Suprapubic skin (tissue), 4 donors: ENCODE results near the gene ZNF823. TPM values are rescaled to one million over a fixed set of nuclear protein-coding genes. Genes with fewer than 3 reads are reported as not detected.
"Not testable (repeated sequence)": the region's sequence is repeated elsewhere in the genome, so short reads cannot be mapped to it uniquely, and the experiment has no call there.

Source experiments
- DNase-seq, 2 donors: peaks; one replicate each; pipeline ENCODE4 v3.0.0-alpha.2; 2019; ENCODE audit warnings: low spot score in 2 of 2
- H3K27ac ChIP-seq: fragments of 200-600 bp; sonication (generic); one replicate; pipeline ENCODE4 v1.5.1; 2019
- H3K27me3 ChIP-seq: fragments of 200-600 bp; sonication (generic); one replicate; pipeline ENCODE4 v1.5.1; 2019
- H3K36me3 ChIP-seq: fragments of 200-600 bp; sonication (generic); one replicate; pipeline ENCODE4 v1.5.1; 2019
- H3K4me1 ChIP-seq: fragments of 200-600 bp; sonication (generic); one replicate; pipeline ENCODE4 v1.5.1; 2019
- H3K4me3 ChIP-seq: fragments of 200-600 bp; sonication (generic); one replicate; pipeline ENCODE4 v1.5.1; 2019; ENCODE audit warnings: mild to moderate bottlenecking
- H3K9me3 ChIP-seq: fragments of 200-600 bp; sonication (generic); one replicate; pipeline ENCODE4 v1.5.1; 2019
- EP300 ChIP-seq: sonication (generic); formaldehyde crosslinking; IDR thresholded peaks from one replicate; pipeline ENCODE4 v1.6.1; 2017; ENCODE audit warnings: antibody characterized with exemption
- POLR2A ChIP-seq, 2 donors: fragments of 450-650 bp; IDR thresholded peaks; one replicate each; pipeline ENCODE4 v1.6.1; 2017; ENCODE audit warnings: antibody characterized with exemption in 2 of 2, mild to moderate bottlenecking in 2 of 2, moderate library complexity in 2 of 2
- POLR2AphosphoS5 ChIP-seq, 3 donors: sonication (generic); formaldehyde crosslinking; IDR thresholded peaks; one replicate each; pipeline ENCODE4 v1.6.1; 2017; ENCODE audit warnings: antibody characterized with exemption in 3 of 3
- WGBS: methylation state at CpG from one replicate; pipeline ENCODE4 v1.1.5; 2018; 5-methylcytosine and 5-hydroxymethylcytosine counted together
- total RNA-seq, 4 donors: library from RNA; depleted of rRNA; stranded (reverse); fragments of >200 nt; gene quantifications; one replicate each; pipeline ENCODE4 v1.1.0, GENCODE V29; 2016
- TF ChIP-seq, protein P1 (sequence below), 2 donors: fragments of 200-600 bp in 1 of 2; fragments of 450-650 bp in 1 of 2; sonication (generic) in 1 of 2; IDR thresholded peaks; one replicate each; pipeline ENCODE4 v1.5.1; 2016 to 2019; ENCODE audit warnings: antibody characterized with exemption in 2 of 2, mild to moderate bottlenecking in 1 of 2, moderate library complexity in 1 of 2

ZNF823 gene
- total RNA-seq, 4 donors from 2014 or later: 6.8 to 12.3 (median 10.1) TPM

- peaks cover 3% of the 10 kb centered on the region for H3K27me3 ChIP-seq
- no peak overlapping the region for H3K27ac ChIP-seq
- DNase-seq: no peak
- 89% methylated on average over 1 of the region's 1 CpG for WGBS
- H3K9me3 ChIP-seq: peaks cover 24% of the 10 kb centered on the region
- H3K4me3 ChIP-seq: no peak overlapping the region
- TF ChIP-seq, protein P1, sequence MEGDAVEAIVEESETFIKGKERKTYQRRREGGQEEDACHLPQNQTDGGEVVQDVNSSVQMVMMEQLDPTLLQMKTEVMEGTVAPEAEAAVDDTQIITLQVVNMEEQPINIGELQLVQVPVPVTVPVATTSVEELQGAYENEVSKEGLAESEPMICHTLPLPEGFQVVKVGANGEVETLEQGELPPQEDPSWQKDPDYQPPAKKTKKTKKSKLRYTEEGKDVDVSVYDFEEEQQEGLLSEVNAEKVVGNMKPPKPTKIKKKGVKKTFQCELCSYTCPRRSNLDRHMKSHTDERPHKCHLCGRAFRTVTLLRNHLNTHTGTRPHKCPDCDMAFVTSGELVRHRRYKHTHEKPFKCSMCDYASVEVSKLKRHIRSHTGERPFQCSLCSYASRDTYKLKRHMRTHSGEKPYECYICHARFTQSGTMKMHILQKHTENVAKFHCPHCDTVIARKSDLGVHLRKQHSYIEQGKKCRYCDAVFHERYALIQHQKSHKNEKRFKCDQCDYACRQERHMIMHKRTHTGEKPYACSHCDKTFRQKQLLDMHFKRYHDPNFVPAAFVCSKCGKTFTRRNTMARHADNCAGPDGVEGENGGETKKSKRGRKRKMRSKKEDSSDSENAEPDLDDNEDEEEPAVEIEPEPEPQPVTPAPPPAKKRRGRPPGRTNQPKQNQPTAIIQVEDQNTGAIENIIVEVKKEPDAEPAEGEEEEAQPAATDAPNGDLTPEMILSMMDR (IDR thresholded peaks at IDR 0.05): no peak
- TF ChIP-seq POLR2AphosphoS5 (IDR thresholded peaks at IDR 0.05): no peak
- TF ChIP-seq POLR2A (IDR thresholded peaks at IDR 0.05): no peak
- TF ChIP-seq EP300: no peak
- no peaks in the 10 kb centered on the region for H3K36me3 ChIP-seq
- peaks cover 10% of the 10 kb centered on the region for H3K4me1 ChIP-seq
Measured at GRCh38 chr19:11678504-11678903, 60.2 kb downstream of the ZNF823 start.

DNA sequence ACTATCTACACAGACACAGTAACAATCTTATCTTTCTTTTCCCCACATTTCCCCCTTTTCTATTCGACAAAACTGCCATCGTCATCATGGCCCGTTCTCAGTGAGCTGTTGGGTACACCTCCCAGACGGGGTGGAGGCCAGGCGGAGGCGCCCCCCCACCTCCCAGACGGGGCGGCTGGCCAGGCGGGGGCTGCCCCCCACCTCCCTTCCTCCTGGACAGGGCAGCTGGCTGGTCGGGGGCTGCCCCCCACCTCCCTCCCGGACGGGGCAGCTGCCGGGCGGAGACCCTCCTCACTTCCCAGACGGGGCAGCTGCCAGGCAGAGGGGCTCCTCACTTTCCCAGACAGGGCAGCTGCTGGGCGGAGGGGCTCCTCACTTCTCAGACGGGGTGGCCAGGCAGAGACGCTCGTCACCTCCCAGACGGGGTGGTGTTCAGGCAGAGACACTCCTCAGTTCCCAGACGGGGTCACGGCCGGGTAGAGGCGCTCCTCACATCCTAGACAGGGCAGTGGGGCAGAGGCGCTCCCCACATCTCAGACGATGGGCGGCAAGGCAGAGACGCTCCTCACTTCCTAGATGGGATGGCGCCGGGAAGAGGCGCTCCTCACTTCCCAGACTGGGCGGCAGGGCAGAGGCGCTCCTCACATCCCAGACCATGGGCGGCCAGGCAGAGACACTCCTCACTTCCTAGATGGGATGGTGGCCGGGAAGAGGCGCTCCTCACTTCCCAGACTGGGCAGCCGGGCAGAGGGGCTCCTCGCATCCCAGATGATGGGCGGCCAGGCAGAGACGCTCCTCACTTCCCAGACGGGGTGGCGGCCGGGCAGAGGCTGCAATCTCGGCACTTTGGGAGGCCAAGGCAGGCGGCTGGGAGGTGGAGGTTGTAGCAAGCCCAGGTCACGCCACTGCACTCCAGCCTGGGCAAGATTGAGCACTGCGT is 61.8 kb downstream of the ZNF823 start:
- H3K36me3 ChIP-seq, H3K27ac ChIP-seq, DNase-seq, H3K27me3 ChIP-seq, H3K4me3 ChIP-seq: not testable (repeated sequence)
- H3K9me3 ChIP-seq: peaks cover 24% of the 10 kb centered on the region
- peaks cover 12% of the 10 kb centered on the region for H3K4me1 ChIP-seq
- 96% methylated on average over 8 of the region's 47 CpGs for WGBS

GRCh38 chr19:11675569-11675968 is 63.2 kb downstream of the ZNF823 start:
- DNase-seq: no peak
- no peak overlapping the region for H3K4me3 ChIP-seq
- peaks cover 3% of the 10 kb centered on the region for H3K27me3 ChIP-seq
- H3K9me3 ChIP-seq: peaks cover 15% of the 10 kb centered on the region
- TF ChIP-seq, protein P1 (IDR thresholded peaks at IDR 0.05): no peak
- TF ChIP-seq POLR2A (IDR thresholded peaks at IDR 0.05): no peak
- TF ChIP-seq EP300: no peak
- TF ChIP-seq POLR2AphosphoS5 (IDR thresholded peaks at IDR 0.05): no peak
- H3K4me1 ChIP-seq: peaks cover 12% of the 10 kb centered on the region
- WGBS: 94% methylated on average over 6 of the region's 6 CpGs
- no peak overlapping the region for H3K27ac ChIP-seq
- no peaks in the 10 kb centered on the region for H3K36me3 ChIP-seq

GRCh38 chr19:11674067-11674492 is 64.7 kb downstream of the ZNF823 start:
- Histone ChIP-seq H3K4me1 (peaks cover 12% of the 10 kb centered on the region), H3K27ac (no peak overlapping the region), H3K27me3 (peaks cover 3% of the 10 kb centered on the region), H3K9me3 (peaks cover 6% of the 10 kb centered on the region), H3K4me3 (peak overlapping the region; percentile 47), H3K36me3 (no peaks in the 10 kb centered on the region)
- no CpG with 5 or more reads among the region's 26 CpGs for WGBS
- DNase-seq: no peak
- no peak for TF ChIP-seq POLR2A (IDR thresholded peaks at IDR 0.05)
- no peak for TF ChIP-seq POLR2AphosphoS5 (IDR thresholded peaks at IDR 0.05)
- TF ChIP-seq, protein P1 (IDR thresholded peaks at IDR 0.05): no peak
- TF ChIP-seq EP300: no peak

- H3K4me1 ChIP-seq: peaks cover 12% of the 10 kb centered on the region
- TF ChIP-seq, protein P1 (IDR thresholded peaks at IDR 0.05): peak; percentile 21 to 61
- no peak for TF ChIP-seq POLR2A (IDR thresholded peaks at IDR 0.05)
- DNase-seq: no peak
- 4% methylated on average over 6 of the region's 14 CpGs for WGBS
- H3K27ac ChIP-seq: no peak overlapping the region
- H3K4me3 ChIP-seq: peak overlapping the region; percentile 47
- H3K9me3 ChIP-seq: peaks cover 6% of the 10 kb centered on the region
- no peaks in the 10 kb centered on the region for H3K36me3 ChIP-seq
- H3K27me3 ChIP-seq: peaks cover 3% of the 10 kb centered on the region
Measured at GRCh38 chr19:11673608-11674041, 65.1 kb downstream of the ZNF823 start.

Other genes with a start within 250 kb of the ZNF823 start
- 10 to 100 TPM; 10.1 to 19.1 (median 11.8) TPM for gene ZNF653, start 233.1 kb downstream of the ZNF823 start, total RNA-seq
- 10 to 100 TPM; 40.4 to 65.7 (median 57.8) TPM for gene ECSIT, start 209.8 kb downstream of the ZNF823 start, total RNA-seq
- gene CNN1, start 200.1 kb downstream of the ZNF823 start, total RNA-seq: 10 to 100 TPM; 19.9 to 31.6 (median 24.2) TPM
- gene ELOF1, start 179.7 kb downstream of the ZNF823 start, total RNA-seq: 10 to 100 TPM; 30.6 to 55.3 (median 41.1) TPM
- 10 to 100 TPM; 18.0 to 40.1 (median 32.8) TPM for gene ACP5, start 161.3 kb downstream of the ZNF823 start, total RNA-seq
- 1 to 10 TPM; 6.1 to 8.9 (median 7.9) TPM for gene ZNF627, start 141.5 kb downstream of the ZNF823 start, total RNA-seq
- gene ZNF441, start 28.1 kb upstream of the ZNF823 start, total RNA-seq: 1 to 10 TPM; 1.7 to 7.5 (median 3.9) TPM
- 1 to 10 TPM in 1 of 4 donors, under 1 TPM in 2, not detected in 1; 0.48 to 1.4 (median 0.59) TPM for gene ZNF491, start 59.6 kb upstream of the ZNF823 start, total RNA-seq
- gene ZNF440, start 75.3 kb upstream of the ZNF823 start, total RNA-seq: 10 to 100 TPM; 54.1 to 81.2 (median 62.7) TPM
- gene ZNF439, start 109.8 kb upstream of the ZNF823 start, total RNA-seq: 1 to 10 TPM; 5.4 to 8.9 (median 7.1) TPM
- gene ZNF69, start 148.8 kb upstream of the ZNF823 start, total RNA-seq: 1 to 10 TPM; 1.3 to 6.7 (median 4.4) TPM
- 10 to 100 TPM in 3 of 4 donors, 1 to 10 TPM in 1; 10.0 to 34.0 (median 14.9) TPM for gene ZNF700, start 186.2 kb upstream of the ZNF823 start, total RNA-seq
- gene ZNF763, start 226.1 kb upstream of the ZNF823 start, total RNA-seq: 1 to 10 TPM; 1.9 to 5.6 (median 3.8) TPM